Measurements from ENCODE around the gene PTK6.
A peak's percentile ranks its signal among the peaks of the same experiment; 100 is the strongest.

Gene PTK6

GRCh38 chr20:63499338-63499969 is 37.7 kb downstream of the PTK6 start:
- peak overlapping the region; percentile 46 for H3K4me3 ChIP-seq (ENCODE audit: low read depth, low read length)
- H3K4me1 ChIP-seq (ENCODE audit: control insufficient read depth, insufficient read depth, low read length), result no peaks in the 10 kb centered on the region
- POLR2A ChIA-PET, result no interaction called here
- peaks cover 0 to 26% of the 10 kb centered on the region in 2 experiments; a peak in 1 of 3 replicates for H3K36me3 ChIP-seq (ENCODE audit: control insufficient read depth in 2 of 2, insufficient read depth in 1 of 2, low read length in 2 of 2)
- H3K9me3 ChIP-seq (ENCODE audit: control insufficient read depth, insufficient read depth, low read depth, low read length), result no peaks in the 10 kb centered on the region
- no peak overlapping the region; the same call in 1 of the 2 replicates for H3K27ac ChIP-seq (ENCODE audit: extremely low read depth, low read depth, low read length)
- CTCF ChIA-PET, result no interaction called here
- TF ChIP-seq AEBP2 (tag by site-specific recombination; IDR thresholded peaks at IDR 0.05; ENCODE audit: borderline replicate concordance) (no peak), ZNF768 (tag by site-specific recombination; IDR thresholded peaks at IDR 0.05) (no peak), ZNF350 (tag by site-specific recombination; IDR thresholded peaks at IDR 0.05) (no peak), KLF16 (tag by site-specific recombination; IDR thresholded peaks at IDR 0.05) (0 out of 2 replicates have a peak, but pooled peaks have one; percentile 34), ZNF391 (tag by site-specific recombination; IDR thresholded peaks at IDR 0.05; ENCODE audit: borderline replicate concordance, low read depth) (no peak), YY2 (tag by site-specific recombination; IDR thresholded peaks at IDR 0.05) (no peak), GLIS2 (tag by site-specific recombination; IDR thresholded peaks at IDR 0.05) (peak; percentile 33), ZSCAN16 (tag by site-specific recombination; IDR thresholded peaks at IDR 0.05) (no peak), ZNF621 (tag by site-specific recombination; IDR thresholded peaks at IDR 0.05) (no peak), ZBTB1 (tag by site-specific recombination; IDR thresholded peaks at IDR 0.05) (no peak), ZFP3 (tag by site-specific recombination; IDR thresholded peaks at IDR 0.05; ENCODE audit: low read depth) (no peak), ZNF10 (tag by site-specific recombination; IDR thresholded peaks at IDR 0.05) (no peak), ZIC2 (tag by site-specific recombination; IDR thresholded peaks at IDR 0.05) (no peak), ZNF658 (tag by site-specific recombination; IDR thresholded peaks at IDR 0.05) (no peak), ZNF664 (tag by site-specific recombination; IDR thresholded peaks at IDR 0.05) (no peak), SCRT2 (tag by site-specific recombination; IDR thresholded peaks at IDR 0.05) (no peak), ZNF626 (tag by site-specific recombination; IDR thresholded peaks at IDR 0.05) (no peak), ZNF426 (tag by site-specific recombination; IDR thresholded peaks at IDR 0.05) (no peak), HIC1 (tag by site-specific recombination; IDR thresholded peaks at IDR 0.05) (no peak; the same call in 1 of the 2 replicates), ZNF48 (tag by site-specific recombination; IDR thresholded peaks at IDR 0.05) (no peak), PATZ1 (tag by site-specific recombination; IDR thresholded peaks at IDR 0.05) (peak; percentile 41; the same call in 1 of the 2 replicates), ZNF580 (tag by site-specific recombination; IDR thresholded peaks at IDR 0.05) (no peak), KLF8 (tag by site-specific recombination; IDR thresholded peaks at IDR 0.05) (peak; percentile 31; the same call in 1 of the 2 replicates), ZNF146 (tag by site-specific recombination; IDR thresholded peaks at IDR 0.05) (peak; percentile 31; the same call in 1 of the 2 replicates), ZNF174 (tag by site-specific recombination; IDR thresholded peaks at IDR 0.05) (no peak), SP2 (tag by site-specific recombination; IDR thresholded peaks at IDR 0.05) (peak; percentile 11; the same call in 1 of the 2 replicates), ZNF76 (tag by site-specific recombination; IDR thresholded peaks at IDR 0.05; ENCODE audit: borderline replicate concordance, low read depth) (no peak), ZEB2 (tag by site-specific recombination; IDR thresholded peaks at IDR 0.05) (peak; percentile 44; the same call in 1 of the 2 replicates), ZBTB26 (tag by site-specific recombination; optimal IDR thresholded peaks at IDR 0.05) (peak; percentile 53), ZNF776 (tag by site-specific recombination; IDR thresholded peaks at IDR 0.05; ENCODE audit: borderline replicate concordance) (no peak)

Measured in HEK293 (cell line).